HG03558 (cell line): ENCODE data around the gene KAZN.

Experiments
- ATAC-seq: cut with Tn5 transposase; IDR thresholded peaks from one replicate; pipeline ENCODE4 v1.9.1; 2021; ENCODE audit warnings: moderate number of reproducible peaks; ENCODE audit not compliant: unreplicated experiment; ENCODE audit errors: extremely low read depth

Gene KAZN

GRCh38 chr1:14636897-14637632 lies 38.6 kb downstream of the KAZN start:
- no peak for ATAC-seq

DNA sequence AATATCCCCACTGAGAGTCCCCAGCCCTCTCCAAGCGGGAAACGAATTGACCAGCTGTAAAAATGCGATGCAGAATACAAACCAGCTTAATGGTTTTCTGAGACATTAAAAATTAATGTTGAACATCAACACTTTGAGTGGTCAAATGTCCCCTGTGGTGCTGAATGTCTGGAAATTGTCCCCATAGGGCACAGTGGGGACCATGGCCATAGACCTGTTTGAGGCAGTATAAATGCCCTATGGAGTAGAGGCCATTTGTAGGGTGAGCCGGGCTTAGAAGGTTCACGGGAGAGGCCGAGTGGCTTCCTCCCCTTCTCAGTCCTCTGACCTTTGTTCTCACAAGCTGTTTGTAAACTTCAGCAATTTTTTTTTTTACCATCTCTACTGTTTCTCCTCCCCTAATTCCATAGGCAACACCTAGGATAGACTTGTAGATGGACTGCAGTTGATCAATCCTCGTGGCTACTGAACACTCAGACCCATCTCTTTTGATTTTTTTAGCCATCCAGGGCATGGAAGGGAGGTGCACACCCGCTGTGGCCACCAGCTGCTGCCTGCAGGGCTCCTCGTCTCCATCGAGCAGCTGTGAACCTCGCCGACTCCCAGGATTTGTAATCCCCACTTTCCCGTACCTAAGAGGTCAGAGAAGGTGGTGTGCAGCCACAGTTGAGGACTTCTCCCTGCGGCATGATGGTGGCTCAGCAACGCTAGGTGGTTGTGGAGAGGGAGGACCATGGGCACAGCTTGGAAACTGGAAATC lies 41.0 kb downstream of the KAZN start:
- ATAC-seq: no peak

DNA sequence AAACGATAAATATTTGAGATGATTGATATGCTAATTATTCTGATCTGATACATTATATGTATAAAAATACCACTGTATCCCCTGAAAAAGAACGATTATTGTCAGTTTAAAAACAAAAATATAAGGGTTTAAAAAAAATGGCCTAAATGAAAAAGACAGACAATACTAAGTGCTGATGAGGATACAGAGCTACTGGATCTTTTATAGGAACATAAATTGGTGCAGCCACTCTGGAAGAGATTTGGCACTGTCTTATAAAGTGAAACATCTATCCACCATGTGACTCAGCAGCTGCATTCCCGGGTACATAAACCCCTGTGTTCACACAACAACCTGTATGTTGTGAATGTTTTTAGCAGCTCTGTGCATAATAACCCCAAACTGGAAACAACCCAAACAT lies 44.2 kb downstream of the KAZN start:
- no peak for ATAC-seq

DNA sequence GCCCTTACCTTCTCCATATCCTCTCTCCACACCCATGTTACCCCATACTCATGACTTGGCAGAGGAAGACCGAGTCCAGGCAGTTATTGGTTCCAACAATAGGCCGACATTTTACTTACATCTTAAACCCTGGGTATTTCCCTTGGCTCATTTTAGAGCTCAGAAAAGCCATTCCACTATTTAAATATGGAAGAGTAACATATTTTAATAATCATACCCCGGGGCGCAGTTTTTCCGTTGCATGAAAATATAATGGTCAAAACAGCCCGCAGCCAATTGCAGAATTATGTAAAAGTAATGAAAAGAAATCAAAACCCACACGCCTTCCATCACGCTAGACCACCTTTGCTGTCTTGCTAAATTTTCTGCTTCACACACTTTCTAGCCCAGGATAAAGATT lies 48.5 kb downstream of the KAZN start:
- ATAC-seq: no peak

DNA sequence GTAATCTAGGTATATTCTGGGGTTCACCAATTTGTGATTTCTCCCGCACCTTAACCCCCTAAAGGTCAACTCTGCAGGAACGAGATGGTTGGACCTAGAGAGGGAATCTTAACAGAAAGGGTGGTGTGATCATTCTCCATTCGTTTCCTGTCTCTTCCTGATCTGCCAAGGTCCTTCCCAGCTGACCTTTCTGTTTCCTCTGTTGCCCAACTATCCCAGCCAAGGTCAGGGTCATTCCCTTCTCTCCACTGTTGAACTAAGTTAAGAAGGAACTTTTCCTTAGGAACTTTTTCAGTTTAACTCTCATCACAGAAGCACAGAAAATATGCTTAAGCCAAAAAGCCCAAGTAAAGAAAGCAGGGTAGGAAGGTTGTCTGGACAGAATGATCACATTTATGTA lies 49.3 kb downstream of the KAZN start:
- ATAC-seq: no peak

- ATAC-seq: no peak
Measured at GRCh38 chr1:14648391-14648790, 49.9 kb downstream of the KAZN start.

DNA sequence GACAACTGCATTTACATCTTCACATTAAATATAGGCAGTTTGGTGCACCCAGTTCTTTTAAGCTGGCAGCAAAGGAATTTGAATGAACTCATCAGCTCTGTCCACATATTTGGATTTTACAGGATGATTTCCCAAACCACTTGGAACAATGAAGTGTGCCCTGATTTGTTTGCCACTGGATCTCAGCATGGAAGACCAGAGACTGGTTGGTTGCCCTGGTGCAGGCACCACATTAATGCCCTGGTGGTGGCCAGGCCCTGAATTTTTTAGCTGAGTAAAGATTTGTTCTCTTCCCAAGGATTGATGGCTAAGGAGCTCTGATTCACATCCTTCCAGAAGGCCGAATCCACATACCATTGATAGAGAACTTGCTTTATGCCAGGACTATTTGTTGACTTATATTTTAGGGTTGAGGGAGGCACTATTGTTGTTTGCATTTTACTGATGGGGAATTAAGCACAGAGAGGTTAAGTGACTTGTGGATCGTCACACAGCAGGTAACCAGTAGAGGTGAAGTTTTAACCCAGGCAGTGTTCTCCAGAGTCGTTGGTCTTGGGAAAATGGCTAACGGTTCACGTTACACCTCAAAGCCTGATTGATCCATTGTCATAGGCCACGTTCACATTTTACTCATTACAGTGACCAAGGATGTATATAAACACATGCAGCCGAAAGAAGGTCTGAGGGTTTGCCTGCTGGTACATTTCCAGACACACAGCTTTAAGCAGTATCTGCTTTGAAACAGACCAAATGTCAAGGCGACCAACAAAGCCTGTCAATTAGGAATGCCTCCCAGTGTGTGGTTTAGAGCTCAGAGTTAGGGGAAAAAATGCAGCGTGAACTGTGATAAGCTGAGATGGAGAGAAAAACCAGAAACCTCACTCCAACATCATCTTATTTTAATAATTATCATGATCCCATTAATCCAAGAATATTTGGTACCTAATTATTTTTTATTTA lies 50.7 kb downstream of the KAZN start:
- no peak for ATAC-seq

DNA sequence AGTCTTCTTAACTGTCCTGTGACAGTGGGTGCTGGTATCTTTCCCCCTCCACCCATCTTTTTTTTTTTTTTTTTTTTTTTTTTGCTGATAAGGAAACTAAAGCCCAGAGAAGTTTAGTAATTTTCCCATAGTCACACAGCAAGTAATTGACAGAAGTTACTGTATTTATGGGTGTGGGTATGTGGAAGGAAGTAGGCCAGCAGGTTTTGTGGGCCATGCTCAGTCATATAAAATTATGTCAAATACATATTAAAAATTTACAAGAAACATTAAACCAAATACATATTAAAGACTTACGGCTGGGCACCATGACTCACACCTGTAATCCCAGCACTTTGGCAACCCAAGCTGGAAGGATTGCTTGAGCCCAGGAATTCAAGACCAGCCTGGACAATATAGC lies 51.5 kb downstream of the KAZN start:
- ATAC-seq: no peak

GRCh38 chr1:14650951-14651350 lies 52.5 kb downstream of the KAZN start:
- ATAC-seq: no peak

GRCh38 chr1:14652840-14653239 lies 54.4 kb downstream of the KAZN start:
- ATAC-seq: no peak

DNA sequence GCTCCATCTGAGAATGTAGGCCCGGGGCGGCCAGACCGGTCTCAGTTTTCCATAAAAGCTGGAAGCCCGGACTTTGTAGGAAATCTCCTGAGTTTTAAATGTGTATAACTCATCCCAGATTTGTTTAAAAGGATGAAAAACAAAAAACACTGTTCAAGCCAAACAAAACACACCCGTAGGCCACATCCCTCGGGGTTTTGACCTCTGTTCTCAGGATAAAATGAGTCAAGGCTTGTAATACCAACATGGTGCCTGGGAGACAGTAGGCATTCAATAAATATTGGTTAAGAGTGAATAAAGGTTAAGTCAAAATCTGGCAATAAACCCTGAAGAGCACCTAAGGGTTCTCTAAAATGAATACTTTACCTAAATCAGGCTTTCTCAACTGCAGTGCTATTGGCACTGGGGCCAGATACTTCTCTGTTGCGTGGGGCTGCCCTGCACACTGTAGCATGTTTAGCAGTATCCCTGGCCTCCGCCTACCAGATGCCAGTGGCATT lies 55.0 kb downstream of the KAZN start:
- no peak for ATAC-seq

DNA sequence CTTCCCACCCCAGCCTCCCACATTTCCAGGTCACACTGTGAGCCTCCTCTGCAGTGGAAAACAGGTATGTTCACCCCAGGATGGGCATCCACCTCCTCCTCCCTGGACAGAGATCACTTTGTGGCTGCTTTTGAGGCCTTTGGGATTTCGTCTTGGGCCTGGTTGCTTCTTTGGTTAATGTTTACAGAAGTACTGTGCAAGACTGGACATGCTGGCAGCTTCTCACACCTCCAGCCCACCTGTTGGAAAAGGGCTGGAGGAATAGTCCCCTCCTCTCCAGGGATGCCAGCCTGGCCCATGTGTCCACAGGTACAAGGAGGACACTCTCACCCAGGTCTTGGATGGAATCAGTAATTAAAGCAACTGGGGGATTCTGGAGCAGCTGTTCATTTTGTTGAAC lies 56.1 kb downstream of the KAZN start:
- ATAC-seq: no peak

- ATAC-seq: no peak
Measured at GRCh38 chr1:14655385-14655784, 56.9 kb downstream of the KAZN start.

DNA sequence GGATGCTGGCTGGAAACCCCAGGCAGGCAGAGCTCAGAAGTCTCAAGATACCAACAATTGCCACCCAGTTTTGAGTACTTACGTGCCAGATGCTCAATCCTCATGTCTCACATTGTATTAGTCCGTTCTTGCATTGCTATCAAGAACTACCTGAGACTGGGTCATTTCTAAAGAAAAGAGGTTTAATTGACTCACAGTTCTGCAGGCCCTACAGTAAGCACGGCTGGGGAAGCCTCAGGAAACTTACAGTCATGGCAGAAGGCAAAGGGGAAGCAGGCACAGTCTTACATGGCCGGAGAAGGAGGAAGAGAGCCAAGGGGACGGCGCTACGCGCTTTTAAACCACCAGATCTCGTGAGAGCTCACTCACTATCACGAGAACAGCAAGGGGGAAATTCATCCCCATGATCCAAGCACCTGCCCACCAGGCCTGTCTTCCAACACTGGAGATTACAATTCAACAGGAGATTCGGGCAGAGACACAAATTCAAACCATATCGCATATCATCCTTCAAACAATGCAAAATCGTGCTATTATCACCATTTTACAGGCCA lies 58.0 kb downstream of the KAZN start:
- ATAC-seq: no peak

GRCh38 chr1:14658642-14659041 lies 60.2 kb downstream of the KAZN start:
- no peak for ATAC-seq

GRCh38 chr1:14659913-14660312 lies 61.4 kb downstream of the KAZN start:
- no peak for ATAC-seq

DNA sequence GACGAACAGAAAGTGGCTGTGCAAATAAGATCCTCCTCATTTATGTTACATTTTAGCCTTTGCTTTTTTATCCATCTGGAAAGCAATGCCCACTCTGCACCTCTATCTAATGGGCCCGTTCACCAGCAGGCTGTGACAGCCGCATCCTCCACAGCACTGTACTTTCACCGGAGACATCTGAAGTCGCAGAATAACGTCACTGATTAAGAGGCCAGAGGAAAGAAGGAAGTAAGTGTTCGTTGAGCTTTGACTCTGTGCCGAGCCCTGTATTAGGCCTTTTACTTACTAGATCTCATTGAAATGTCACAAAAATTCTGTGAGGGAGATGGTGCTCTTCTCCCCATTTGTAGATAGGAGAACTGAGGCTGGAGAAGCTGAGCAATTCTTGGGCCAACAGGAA lies 62.3 kb downstream of the KAZN start:
- ATAC-seq: no peak

DNA sequence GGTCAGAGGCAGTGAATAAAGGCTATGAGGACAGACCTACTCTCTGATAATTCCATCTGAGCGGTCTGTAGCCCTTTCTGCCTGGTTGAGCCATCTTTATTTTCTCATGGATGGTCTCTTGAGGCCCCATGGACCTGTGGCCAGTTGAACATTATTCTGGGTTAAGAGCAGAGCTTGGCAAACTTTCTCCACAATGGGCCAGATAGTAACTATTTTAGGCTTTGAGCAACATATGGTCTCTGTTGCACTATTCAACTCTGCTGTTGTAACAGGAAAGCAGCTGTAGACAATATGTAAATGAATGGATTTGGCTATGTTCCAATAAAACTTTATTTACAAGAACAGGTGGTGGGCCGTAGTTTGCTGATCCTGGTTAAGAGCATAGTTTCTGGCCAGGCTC lies 62.7 kb downstream of the KAZN start:
- no peak for ATAC-seq

DNA sequence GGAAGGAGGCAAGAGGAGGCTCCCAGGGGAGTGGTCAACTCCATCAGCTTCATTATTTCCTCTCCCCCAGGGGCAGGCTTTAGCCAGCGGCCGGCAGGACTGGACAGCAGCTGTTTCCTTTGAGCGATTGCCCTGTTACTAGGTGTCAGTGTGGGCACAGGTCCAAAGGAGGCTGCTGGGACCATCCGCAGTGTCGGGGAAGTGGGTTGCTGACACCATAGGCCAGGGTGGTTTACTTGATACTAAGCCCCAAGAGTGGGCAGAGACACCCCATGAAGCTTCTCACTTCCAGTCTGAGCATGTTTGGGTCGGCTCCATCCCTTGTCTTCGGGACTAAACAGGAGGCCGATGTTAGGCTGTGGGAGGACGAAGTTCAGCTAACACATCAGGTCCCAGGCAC lies 63.6 kb downstream of the KAZN start:
- no peak for ATAC-seq

GRCh38 chr1:14663773-14664172 lies 65.3 kb downstream of the KAZN start:
- no peak for ATAC-seq
